H54 (cell line): ENCODE measurements around the gene TBX1.
A peak's percentile ranks its signal among the peaks of the same experiment; 100 is the strongest.

Experiments
- DNase-seq: peaks from one replicate; pipeline ENCODE4 v3.0.0; 2011; ENCODE audit warnings: low spot score, mixed read lengths; ENCODE audit not compliant: insufficient read length
- FAIRE-seq: peaks from 3 replicates; lab custom pipeline; 2011; peaks lifted over from hg19 to GRCh38; lab: Jason Lieb, UNC
- POLR2A ChIP-seq: IDR thresholded peaks from 2 replicates; pipeline ENCODE4 v1.6.1; 2011; ENCODE audit warnings: low read depth, mild to moderate bottlenecking, low read length

The TBX1 gene

DNA sequence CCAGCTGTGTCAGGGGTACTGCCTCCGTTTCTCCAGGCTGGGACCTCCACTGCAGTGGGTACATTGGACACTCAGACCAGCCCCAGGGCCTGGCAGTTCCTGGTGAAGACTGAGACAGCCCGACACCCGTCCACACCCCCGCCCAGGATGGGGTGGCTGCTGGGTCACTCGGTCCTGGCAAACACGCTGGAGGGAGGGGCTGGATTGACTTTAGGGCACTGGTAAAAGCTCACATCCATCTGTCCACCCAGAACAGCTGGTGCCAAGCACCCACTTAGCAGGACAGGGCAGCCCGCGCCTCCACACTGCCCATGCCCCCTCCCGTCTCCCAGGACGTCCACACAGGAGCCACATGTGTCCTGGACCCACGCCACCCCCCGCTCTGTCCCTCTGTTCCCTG lies 10.7 kb upstream of the TBX1 start:
- TF ChIP-seq POLR2A: no peak
- DNase-seq: no peak
- no peak for FAIRE-seq

DNA sequence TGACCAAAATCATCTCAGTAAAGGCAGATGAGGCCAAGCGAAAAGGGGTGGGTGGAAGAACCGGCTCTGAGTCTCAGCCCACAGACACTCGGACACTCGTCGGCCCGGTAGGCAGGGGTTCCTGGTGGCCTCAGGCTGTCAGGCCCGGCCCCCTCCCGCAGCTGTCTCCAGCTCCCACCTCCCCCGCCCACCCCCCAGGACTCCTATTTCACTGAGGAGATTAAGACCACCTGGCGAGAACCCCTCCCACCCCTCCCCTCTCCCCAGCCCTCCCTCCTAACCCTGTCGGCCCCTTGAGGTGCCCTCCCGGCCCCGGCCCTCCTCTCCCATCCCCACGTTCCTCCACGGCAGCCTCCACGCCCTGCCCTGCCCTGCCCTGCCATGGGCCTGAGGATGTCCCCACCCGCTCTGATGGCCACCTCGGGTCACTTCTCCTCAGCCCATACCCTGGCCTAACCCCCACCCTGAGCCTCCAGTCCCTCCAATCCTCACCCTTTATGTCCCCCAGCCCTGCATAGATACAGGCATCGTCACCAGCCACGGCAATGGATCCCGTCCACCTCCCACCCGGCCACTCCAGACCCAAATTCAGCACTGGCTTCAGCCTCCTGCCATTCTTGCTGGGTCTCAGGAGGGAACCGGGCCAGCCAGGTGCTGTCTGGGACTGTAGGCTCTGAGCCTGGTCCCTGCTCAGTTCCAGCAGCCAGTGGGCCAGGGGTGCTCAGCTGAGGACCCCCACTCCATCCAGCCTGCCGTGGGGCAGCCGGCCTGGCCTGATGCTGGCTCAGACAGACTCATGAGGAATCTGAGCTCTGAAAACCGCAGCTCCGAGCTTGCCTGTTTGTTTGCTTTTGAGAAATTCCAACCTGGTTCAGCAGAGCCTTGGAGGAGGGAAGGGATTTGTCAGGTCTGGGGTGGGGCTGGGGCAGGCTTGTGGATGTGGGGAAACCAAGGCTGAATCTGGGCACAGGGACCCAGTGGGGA lies 9.8 kb upstream of the TBX1 start:
- FAIRE-seq (no peak), DNase-seq (peak; percentile 46)
- no peak for TF ChIP-seq POLR2A

GRCh38 chr22:19751497-19752245 lies 8.9 kb upstream of the TBX1 start:
- TF ChIP-seq POLR2A: no peak
- FAIRE-seq (no peak), DNase-seq (no peak)

DNA sequence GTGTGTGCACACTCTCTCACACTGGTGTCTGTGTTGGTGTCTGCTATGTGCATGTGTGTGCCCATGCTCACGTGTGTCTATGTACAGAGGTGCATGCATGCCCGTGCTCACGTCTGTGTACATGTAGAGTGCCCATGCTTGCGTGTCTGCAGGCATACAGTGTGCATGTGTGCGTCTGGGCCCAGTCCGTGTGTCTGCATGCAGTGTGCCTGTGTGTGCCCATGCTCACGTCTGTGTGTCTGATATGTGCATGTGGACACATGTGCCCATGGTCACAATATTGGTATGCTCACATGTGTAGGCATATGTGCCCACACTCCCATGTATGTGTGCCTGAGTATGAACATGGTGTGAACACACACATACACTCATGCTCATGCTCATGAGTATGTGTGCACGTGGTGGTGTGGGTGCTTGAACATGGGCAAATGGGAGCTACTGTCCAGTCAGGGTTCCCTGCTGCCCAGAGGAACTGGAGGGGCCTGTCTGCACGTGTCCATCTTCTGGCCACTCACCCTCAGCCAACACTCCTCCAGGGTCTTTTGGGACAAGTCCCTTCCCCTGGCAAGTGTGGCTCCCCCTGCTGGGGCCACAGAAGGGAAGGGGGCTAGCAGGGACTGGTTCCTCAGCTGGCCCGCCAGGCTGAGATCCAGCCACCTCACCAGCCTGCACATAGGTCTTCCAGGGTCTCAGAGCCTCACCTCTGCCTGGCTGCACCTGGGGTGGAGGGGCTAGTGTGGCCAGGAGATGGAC lies 7.3 kb upstream of the TBX1 start:
- FAIRE-seq: no peak
- TF ChIP-seq POLR2A: no peak
- DNase-seq: no peak

- TF ChIP-seq POLR2A: no peak
- no peak for FAIRE-seq
- no peak for DNase-seq
These were observed 6.4 kb upstream of the TBX1 start for GRCh38 chr22:19753996-19754700.

DNA sequence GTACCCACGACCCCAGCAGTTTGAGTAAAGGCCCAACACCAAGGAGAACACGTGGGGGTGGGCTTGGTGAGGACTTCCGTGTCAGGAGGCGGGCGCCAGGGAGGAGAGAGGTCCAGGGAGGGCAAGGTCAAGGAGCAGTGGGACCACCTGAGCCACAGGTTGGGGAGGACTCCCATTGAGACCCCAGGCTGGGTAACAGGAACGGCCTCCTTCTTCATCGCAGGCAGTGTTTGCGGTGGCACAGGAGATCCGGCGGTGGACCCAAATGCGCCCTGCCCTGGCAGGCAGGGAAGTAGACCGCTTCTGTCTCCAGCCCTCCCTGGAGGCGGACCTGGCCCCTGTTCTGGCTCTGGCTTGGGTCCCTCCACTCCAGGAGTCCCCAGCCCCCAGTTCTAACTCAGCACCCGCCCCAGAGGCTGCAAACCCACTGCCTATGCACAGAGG lies 5.9 kb upstream of the TBX1 start:
- DNase-seq: no peak
- FAIRE-seq: no peak
- no peak for TF ChIP-seq POLR2A

DNA sequence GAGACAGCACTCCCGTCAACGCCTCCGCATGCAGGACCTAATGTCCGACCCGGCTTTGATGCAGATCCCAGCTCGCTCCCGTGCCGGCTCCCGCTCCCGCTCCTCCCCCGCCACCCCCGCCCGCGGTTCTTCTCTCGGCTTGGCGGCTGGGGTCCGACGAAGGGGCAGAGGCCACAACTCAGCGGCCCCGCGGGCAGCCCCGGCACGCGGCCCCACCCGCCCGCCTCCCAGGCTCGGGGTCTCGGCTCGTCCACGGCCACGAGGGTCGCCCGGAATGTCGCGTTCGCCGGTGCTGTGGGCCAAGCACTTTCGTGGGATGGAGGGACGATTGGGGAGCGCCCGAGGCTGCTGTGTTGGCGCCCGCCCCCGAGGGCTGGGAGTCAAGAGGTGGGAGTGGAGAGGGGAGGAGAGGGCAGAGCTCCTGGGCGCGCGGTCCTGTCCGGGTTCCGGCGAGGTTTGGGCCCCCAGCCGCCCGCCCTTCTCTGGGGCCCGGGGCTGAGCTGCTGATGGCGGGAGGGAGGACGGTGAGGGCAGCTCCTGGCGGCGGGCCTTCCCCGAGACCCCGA lies 5.3 kb upstream of the TBX1 start:
- TF ChIP-seq POLR2A: no peak
- FAIRE-seq: no peak
- DNase-seq: no peak

DNA sequence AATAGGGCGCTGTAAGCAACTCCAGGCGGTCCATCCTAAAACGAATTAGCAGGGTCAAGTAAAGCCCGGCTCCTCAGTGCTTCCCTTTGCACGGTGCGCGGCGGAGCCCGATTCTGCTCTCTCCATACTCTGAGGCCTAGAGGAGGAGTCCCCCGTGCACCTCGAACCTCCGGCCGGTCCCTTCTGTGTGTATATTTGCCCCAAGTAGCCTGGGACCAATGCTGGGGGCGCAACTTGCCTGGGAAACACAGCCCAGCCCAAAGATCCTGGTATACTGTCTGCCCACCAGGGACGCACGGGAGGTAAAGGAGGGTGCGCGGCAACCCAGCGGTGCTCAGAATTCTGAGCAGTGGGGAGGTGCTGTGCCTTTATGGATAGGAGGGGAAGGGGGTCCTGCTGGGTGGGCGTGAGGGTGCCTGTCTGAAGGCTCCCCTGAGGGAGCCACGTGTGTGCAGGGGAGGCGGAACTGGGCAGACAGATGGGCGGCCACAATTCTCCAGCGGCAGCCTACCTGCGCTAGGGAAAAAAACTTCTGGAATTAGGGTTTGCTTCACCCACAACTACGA lies 4.8 kb upstream of the TBX1 start:
- FAIRE-seq: no peak
- no peak for TF ChIP-seq POLR2A
- no peak for DNase-seq

DNA sequence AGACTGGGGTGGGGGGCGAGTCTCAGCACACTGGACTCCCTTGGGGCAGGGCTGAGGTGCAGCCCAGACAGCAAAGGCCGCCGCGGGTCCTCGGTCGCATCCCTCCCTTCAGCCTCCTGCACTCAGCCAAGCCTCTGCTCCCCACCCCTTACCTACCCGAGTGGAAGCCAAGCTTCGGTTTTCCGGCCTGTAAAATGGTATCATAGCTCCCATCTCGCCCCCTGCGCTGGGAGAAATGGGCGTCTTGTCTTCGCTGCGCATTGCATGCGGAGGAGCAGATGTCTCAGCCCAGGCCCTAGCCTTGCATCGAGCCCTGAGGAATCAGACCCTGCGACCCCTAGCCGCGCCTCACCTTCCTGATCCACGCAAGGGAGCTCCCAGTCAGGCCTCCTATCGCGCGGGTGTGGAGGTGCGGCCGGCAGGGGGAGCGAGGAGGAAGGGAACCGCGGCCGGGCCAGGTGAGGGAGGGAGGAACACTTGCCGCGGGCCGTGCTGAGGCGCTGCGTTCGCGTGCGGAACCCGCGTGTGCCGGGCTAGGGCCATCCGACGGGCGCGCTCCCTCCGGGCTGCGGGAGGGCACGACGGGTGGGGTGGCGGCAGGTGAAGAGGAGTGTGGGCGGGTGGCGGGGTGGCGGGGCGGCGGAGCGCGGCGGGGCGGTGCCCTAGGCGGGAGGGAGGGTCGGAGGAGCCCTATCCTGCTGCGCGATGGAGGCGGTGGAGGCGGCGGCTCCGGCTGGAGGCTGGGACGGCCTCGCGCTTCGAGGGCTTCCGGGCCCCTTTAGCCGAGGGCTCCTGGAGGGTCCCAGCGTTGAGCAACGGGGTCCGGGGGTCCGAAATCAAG lies 4.1 kb upstream of the TBX1 start:
- no peak for TF ChIP-seq POLR2A
- DNase-seq: no peak
- no peak for FAIRE-seq

- no peak for FAIRE-seq
- peak; percentile 57 for DNase-seq
These were observed 3.2 kb upstream of the TBX1 start for GRCh38 chr22:19757140-19757984.

More at GRCh38 chr22:19757140-19757984, 3.2 kb upstream of the TBX1 start:
- TF ChIP-seq POLR2A: no peak
